CD4-positive, CD25-positive, alpha-beta regulatory T cell (primary cell): ENCODE data around the gene DOCK1. TPM values are rescaled to one million over a fixed set of nuclear protein-coding genes. Genes with fewer than 3 reads are reported as not detected.

Experiments used
- ATAC-seq, 2 donors: fragments of 150-1000 bp; cut with Tn5 transposase; one replicate each; pipeline ENCODE4 v1.10.0; 2021; ENCODE audit warnings: low read depth in 2 of 2, moderate number of reproducible peaks in 2 of 2, moderate library complexity in 1 of 2
- DNase-seq, 3 donors: peaks; one replicate each; pipeline versions ENCODE4 v3.0.0 to v3.0.0-alpha.2; 2012 to 2022; ENCODE audit warnings: mixed read lengths in 1 of 3
- H3K27ac ChIP-seq: one replicate; pipeline ENCODE4 v1.7.0; 2013; ENCODE audit warnings: mild to moderate bottlenecking, low read length; ENCODE audit not compliant: insufficient read depth, poor library complexity, severe bottlenecking
- H3K27me3 ChIP-seq: one replicate; pipeline ENCODE4 v1.7.0; 2013; ENCODE audit warnings: low read length; ENCODE audit not compliant: control insufficient read depth, insufficient read depth
- H3K36me3 ChIP-seq: one replicate; pipeline ENCODE4 v1.7.0; 2013; ENCODE audit warnings: mild to moderate bottlenecking, low read length, moderate library complexity; ENCODE audit not compliant: control insufficient read depth, insufficient read depth
- H3K4me1 ChIP-seq: 2 replicates; pipeline ENCODE4 v1.7.0; 2013; ENCODE audit warnings: mild to moderate bottlenecking, low read length; ENCODE audit not compliant: insufficient read depth, control insufficient read depth, poor library complexity, severe bottlenecking
- H3K4me3 ChIP-seq: one replicate; pipeline ENCODE4 v1.7.0; 2013; ENCODE audit warnings: low read depth, mild to moderate bottlenecking, low read length, moderate library complexity
- H3K9me3 ChIP-seq, 2 experiments: 1 replicate in 1 of 2; 2 replicates in 1 of 2; pipeline ENCODE4 v1.7.0; 2013; ENCODE audit warnings: low read length in 2 of 2, mild to moderate bottlenecking in 1 of 2, moderate library complexity in 1 of 2; ENCODE audit not compliant: control insufficient read depth in 2 of 2
- H3K27ac Mint-ChIP-seq, 3 donors: one replicate each; pipeline ENCODE4 v1.8.0; 2020 to 2022; ENCODE audit warnings: mild to moderate bottlenecking in 3 of 3, mixed read lengths in 3 of 3, moderate library complexity in 2 of 3
- H3K27me3 Mint-ChIP-seq: one replicate; pipeline ENCODE4 v1.8.0; 2022; ENCODE audit warnings: mild to moderate bottlenecking, mixed read lengths
- H3K36me3 Mint-ChIP-seq: one replicate; pipeline ENCODE4 v1.8.0; 2020; ENCODE audit warnings: mixed read lengths
- H3K4me1 Mint-ChIP-seq, 4 donors: one replicate each; pipeline ENCODE4 v1.8.0; 2020 to 2022; ENCODE audit warnings: mixed read lengths in 4 of 4, mild to moderate bottlenecking in 1 of 4
- H3K4me3 Mint-ChIP-seq, 4 donors: one replicate each; pipeline ENCODE4 v1.8.0; 2020 to 2022; ENCODE audit warnings: mild to moderate bottlenecking in 4 of 4, mixed read lengths in 4 of 4, moderate library complexity in 3 of 4
- H3K9me3 Mint-ChIP-seq, 7 donors: one replicate each; pipeline ENCODE4 v1.8.0; 2020 to 2022; ENCODE audit warnings: mixed read lengths in 7 of 7, mild to moderate bottlenecking in 3 of 7, moderate library complexity in 2 of 7
- polyA plus RNA-seq, 4 donors: library from polyadenylated mRNA; unstranded; fragments of 300-500 nt; fragmentation: Illumina TruSeq; gene quantifications; one replicate each; pipeline ENCODE4 v1.2.3, GENCODE V29; 2021
- total RNA-seq: library from RNA; stranded (reverse); gene quantifications from one replicate; pipeline ENCODE4 v1.2.3, GENCODE V29; 2022

Gene DOCK1
- total and polyA plus RNA-seq, 5 donors from 2014 or later, result 0.20 TPM; not detected in 4

DNA sequence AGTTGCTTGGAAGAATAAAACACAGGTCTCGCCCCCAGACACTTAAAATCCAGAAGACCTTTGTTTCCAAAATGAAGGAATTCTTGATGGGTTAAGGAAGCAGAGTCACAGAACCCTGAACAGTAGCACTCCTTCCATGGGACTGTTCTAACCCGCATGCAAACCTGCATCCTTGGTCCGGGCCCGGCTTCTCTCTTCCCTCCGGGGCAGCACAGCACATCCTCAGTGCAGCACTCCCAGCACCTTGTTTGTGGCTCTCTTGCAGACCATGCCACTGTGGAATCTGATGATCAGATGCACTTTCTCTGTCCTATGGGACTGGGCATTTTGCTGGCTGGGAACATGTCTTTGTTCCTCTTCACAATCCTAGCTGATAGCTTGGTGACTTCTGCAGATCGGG, 257.6 kb downstream of the DOCK1 start:
- Histone ChIP-seq H3K27ac (no peak overlapping the region), H3K36me3 (no peaks in the 10 kb centered on the region), H3K27me3 (no peaks in the 10 kb centered on the region), H3K4me1 (no peaks in the 10 kb centered on the region), H3K9me3 (no peaks in the 10 kb centered on the region), H3K4me3 (no peak overlapping the region)
- Mint-ChIP-seq H3K27ac (no peak overlapping the region), H3K4me1 (peaks cover 0 to 3% (median 0%) of the 10 kb centered on the region in 4 donors), H3K36me3 (no peaks in the 10 kb centered on the region), H3K4me3 (no peak overlapping the region), H3K9me3 (no peaks in the 10 kb centered on the region), H3K27me3 (no peaks in the 10 kb centered on the region)
- DNase-seq, result no peak
- ATAC-seq, result no peak

DNA sequence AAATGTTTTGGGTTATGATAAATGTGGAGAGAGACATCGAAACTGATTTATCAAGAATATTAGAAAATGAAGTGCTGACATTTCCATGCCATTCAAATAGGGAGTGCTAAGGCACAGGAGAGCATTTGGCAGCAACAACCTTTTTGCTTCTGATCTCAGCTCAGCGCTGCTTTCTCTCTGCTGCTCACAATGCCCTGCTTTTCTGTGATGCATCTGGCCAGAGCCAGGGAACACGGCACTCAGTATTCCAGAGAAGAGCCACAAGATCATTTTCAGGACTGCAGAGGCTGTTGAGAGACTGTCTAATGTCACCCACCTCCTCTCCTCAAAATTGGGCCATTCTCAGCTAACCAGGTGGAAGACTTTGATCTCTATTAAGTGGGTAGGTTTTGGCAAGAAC, 263.0 kb downstream of the DOCK1 start:
- no peaks in the 10 kb centered on the region for H3K9me3 ChIP-seq
- no peaks in the 10 kb centered on the region for H3K27me3 Mint-ChIP-seq
- no peaks in the 10 kb centered on the region for H3K4me1 ChIP-seq
- H3K36me3 Mint-ChIP-seq, result no peaks in the 10 kb centered on the region
- peaks cover 0 to 4% (median 0%) of the 10 kb centered on the region in 4 donors for H3K4me1 Mint-ChIP-seq
- peaks cover 0 to 4% (median 0%) of the 10 kb centered on the region in 7 donors for H3K9me3 Mint-ChIP-seq
- no peak overlapping the region for H3K27ac Mint-ChIP-seq
- ATAC-seq (no peak), DNase-seq (no peak)
- no peak overlapping the region for H3K4me3 ChIP-seq
- H3K27ac ChIP-seq, result no peak overlapping the region
- no peaks in the 10 kb centered on the region for H3K27me3 ChIP-seq
- no peak overlapping the region for H3K4me3 Mint-ChIP-seq
- no peaks in the 10 kb centered on the region for H3K36me3 ChIP-seq

DNA sequence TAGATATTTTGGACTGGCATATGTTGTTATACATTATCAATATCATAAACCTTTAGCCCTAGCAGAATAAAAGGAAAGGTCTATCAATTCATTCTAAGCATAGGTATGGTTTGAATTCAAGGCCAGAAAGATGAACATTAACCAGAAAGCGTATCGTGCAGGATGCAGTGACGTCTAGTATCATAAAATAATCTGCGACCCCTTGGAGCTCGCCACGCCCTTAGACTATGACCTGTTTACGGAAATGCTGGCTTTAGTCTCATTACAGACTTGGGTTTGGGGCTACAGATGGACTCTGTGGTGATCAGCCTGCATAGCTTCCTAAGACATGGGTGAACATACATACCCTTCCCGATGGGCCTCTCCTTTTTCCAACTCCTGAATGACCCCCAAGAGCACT, 269.6 kb downstream of the DOCK1 start:
- H3K36me3 ChIP-seq, result no peaks in the 10 kb centered on the region
- ATAC-seq, result no peak
- Mint-ChIP-seq H3K4me3 (no peak overlapping the region), H3K36me3 (no peaks in the 10 kb centered on the region), H3K27me3 (no peaks in the 10 kb centered on the region), H3K4me1 (peaks cover 0 to 2% (median 0%) of the 10 kb centered on the region in 4 donors), H3K27ac (no peak overlapping the region), H3K9me3 (peaks cover 0 to 4% (median 0%) of the 10 kb centered on the region in 7 donors)
- no peaks in the 10 kb centered on the region for H3K27me3 ChIP-seq
- H3K4me1 ChIP-seq, result no peaks in the 10 kb centered on the region
- no peak overlapping the region for H3K4me3 ChIP-seq
- no peak overlapping the region for H3K27ac ChIP-seq
- DNase-seq, result no peak
- no peaks in the 10 kb centered on the region for H3K9me3 ChIP-seq

DNA sequence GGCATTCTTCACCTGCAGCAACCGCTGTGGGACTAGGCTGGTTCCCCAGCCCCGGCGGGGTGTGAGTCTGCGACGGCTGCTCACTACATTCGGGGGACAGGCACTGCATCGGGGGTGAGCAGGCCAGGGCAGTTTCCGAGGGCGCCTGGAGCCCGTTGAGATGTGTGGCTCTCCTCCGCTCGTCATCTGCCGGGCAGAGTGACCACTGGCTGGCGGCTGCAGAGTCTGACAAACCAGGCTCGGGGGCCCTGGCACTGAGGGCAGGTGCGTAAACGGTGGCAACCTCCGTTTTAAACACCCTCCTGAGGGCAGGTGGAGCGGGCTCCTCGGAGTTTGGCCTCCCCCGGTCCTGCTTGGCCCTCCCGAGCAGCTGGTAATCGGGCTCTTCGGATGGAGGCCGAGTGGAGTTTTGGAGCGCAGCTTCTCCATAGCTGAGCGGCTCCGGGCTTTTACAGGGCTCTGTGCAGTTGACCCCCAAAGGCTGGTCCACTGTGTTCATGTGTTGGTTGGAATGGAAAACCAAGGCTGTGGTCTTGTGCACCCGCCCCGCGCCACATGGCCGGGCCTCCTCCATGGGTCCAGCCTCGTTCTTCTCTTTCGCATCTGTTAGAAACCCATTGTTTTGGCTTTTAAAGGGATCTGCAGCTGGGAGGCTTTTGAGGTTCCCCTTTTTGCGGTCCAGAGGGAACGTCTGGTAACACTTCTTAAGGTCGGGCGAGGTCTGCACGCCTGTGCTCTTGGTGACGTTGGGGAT, 270.3 kb downstream of the DOCK1 start:
- H3K4me3 Mint-ChIP-seq, result no peak overlapping the region
- H3K27ac ChIP-seq, result no peak overlapping the region
- H3K27me3 ChIP-seq, result no peaks in the 10 kb centered on the region
- no peak for ATAC-seq
- H3K27ac Mint-ChIP-seq, result no peak overlapping the region
- H3K4me3 ChIP-seq, result no peak overlapping the region
- peaks cover 0 to 4% (median 0%) of the 10 kb centered on the region in 7 donors for H3K9me3 Mint-ChIP-seq
- H3K27me3 Mint-ChIP-seq, result no peaks in the 10 kb centered on the region
- H3K36me3 ChIP-seq, result no peaks in the 10 kb centered on the region
- H3K9me3 ChIP-seq, result no peaks in the 10 kb centered on the region
- H3K4me1 Mint-ChIP-seq, result peaks cover 0 to 2% (median 0%) of the 10 kb centered on the region in 4 donors
- no peaks in the 10 kb centered on the region for H3K4me1 ChIP-seq
- no peaks in the 10 kb centered on the region for H3K36me3 Mint-ChIP-seq
- no peak for DNase-seq

DNA sequence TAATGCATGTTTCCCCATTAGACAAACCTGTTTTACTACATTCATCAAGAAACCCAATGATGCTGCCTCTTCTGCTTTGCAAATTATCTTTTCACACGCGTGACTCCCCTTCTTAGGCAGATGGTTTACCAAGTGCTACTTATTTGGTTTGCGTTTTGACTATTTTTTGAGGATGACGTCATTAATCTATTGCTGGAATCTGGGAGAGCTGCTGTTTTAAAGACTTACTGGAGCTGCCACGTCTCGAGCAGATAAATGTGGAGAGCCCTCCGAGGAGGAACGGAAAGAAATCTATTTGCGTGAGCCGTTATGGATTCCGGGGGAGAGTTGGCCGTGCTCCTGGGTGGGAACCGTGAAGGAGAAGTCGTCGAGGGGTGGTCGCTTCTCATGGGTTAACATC, 271.4 kb downstream of the DOCK1 start:
- H3K27ac ChIP-seq, result no peak overlapping the region

DNA sequence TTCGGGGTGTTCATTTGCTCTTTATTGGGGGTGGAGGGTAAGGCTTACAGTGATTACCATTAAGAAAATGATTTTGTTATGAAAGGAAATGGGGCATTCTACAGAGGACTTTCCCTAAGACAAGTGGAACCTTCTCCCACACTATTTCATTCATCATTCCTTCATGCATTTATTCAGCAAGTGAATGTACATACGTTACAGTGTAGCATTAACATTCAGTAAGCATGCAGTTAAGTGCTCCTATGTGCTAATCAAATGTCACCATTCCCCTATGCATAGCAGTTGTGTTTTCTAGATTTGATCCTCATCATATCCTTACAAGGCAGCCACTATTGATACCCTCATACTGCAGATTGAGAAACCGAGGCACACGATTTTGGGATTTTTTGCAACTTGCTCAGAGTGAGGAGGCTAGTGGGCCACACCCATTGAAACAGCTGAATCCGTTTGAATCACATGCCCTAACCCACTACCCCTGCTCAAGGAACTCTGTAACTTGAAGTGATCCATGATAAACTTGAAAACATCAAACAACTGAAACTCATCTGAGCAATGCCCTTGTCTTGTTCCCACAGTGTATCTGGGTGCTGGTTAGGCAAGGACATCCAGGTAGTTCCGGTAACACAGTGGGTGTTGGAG, 274.5 kb downstream of the DOCK1 start:
- no peak for DNase-seq
- no peaks in the 10 kb centered on the region for H3K27me3 Mint-ChIP-seq
- Histone ChIP-seq H3K4me1 (no peaks in the 10 kb centered on the region), H3K27me3 (no peaks in the 10 kb centered on the region), H3K36me3 (no peaks in the 10 kb centered on the region), H3K4me3 (no peak overlapping the region), H3K27ac (no peak overlapping the region), H3K9me3 (no peaks in the 10 kb centered on the region)
- no peaks in the 10 kb centered on the region for H3K36me3 Mint-ChIP-seq
- H3K9me3 Mint-ChIP-seq, result peaks cover 0 to 3% (median 0%) of the 10 kb centered on the region in 7 donors
- no peak for ATAC-seq
- no peak overlapping the region for H3K4me3 Mint-ChIP-seq
- H3K4me1 Mint-ChIP-seq, result no peaks in the 10 kb centered on the region
- H3K27ac Mint-ChIP-seq, result no peak overlapping the region

More for the DNA sequence above, 271.4 kb downstream of the DOCK1 start:
- Mint-ChIP-seq H3K36me3 (no peaks in the 10 kb centered on the region), H3K9me3 (peaks cover 0 to 2% (median 0%) of the 10 kb centered on the region in 7 donors), H3K4me1 (peaks cover 0 to 2% (median 0%) of the 10 kb centered on the region in 4 donors), H3K4me3 (no peak overlapping the region), H3K27ac (no peak overlapping the region), H3K27me3 (no peaks in the 10 kb centered on the region)
- H3K27me3 ChIP-seq, result no peaks in the 10 kb centered on the region
- H3K4me3 ChIP-seq, result no peak overlapping the region
- H3K4me1 ChIP-seq, result no peaks in the 10 kb centered on the region
- DNase-seq (no peak), ATAC-seq (no peak)
- H3K9me3 ChIP-seq, result no peaks in the 10 kb centered on the region
- no peaks in the 10 kb centered on the region for H3K36me3 ChIP-seq

DNA sequence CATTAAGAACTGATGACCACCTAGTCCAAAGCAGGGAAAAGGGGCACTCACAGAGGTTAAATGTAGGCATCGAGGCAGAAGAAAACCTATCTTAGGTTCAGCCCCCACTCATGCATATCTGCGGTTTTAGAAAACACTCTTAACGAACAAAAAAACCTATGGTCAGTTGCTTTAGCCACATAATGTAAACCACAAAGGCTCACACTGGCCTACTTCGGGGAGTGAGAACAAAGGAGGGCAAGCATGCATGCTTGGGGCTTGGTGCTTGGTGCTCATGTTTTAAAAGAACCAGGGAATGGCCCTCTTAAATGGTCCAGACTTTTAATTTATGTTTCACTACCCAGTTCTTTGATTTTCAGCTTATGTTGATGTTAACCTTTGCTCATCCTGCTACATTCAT, 276.9 kb downstream of the DOCK1 start:
- Histone ChIP-seq H3K27ac (no peak overlapping the region), H3K36me3 (no peaks in the 10 kb centered on the region), H3K9me3 (no peaks in the 10 kb centered on the region), H3K27me3 (no peaks in the 10 kb centered on the region), H3K4me1 (no peaks in the 10 kb centered on the region), H3K4me3 (no peak overlapping the region)
- DNase-seq, result no peak
- Mint-ChIP-seq H3K36me3 (no peaks in the 10 kb centered on the region), H3K27ac (no peak overlapping the region), H3K27me3 (no peaks in the 10 kb centered on the region), H3K9me3 (peaks cover 0 to 4% (median 0%) of the 10 kb centered on the region in 7 donors), H3K4me3 (no peak overlapping the region), H3K4me1 (no peaks in the 10 kb centered on the region)
- ATAC-seq, result no peak

DNA sequence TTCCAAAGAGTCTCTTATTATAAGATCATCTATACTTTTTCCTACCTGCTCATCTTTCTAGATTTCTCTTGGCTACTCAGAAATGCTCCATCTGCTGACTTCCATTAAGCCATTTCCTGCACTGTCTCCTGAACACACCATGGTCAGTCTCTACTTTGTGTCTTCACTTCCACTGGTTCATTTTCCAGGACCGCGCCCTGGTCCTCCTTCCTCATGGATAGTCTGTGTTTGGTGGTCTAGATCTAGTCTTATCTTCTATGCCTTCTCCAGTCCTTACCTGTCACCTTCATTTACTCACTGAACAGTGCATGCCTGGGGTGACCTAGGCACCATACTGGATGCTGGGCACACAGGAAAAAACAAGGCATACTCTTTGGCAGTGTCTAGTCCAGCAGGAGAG, 279.4 kb downstream of the DOCK1 start:
- H3K27me3 Mint-ChIP-seq, result no peaks in the 10 kb centered on the region
- DNase-seq (no peak), ATAC-seq (no peak)
- peaks cover 0 to 4% (median 0%) of the 10 kb centered on the region in 7 donors for H3K9me3 Mint-ChIP-seq
- no peaks in the 10 kb centered on the region for H3K4me1 Mint-ChIP-seq
- H3K27ac ChIP-seq, result no peak overlapping the region
- no peak overlapping the region for H3K4me3 Mint-ChIP-seq
- no peaks in the 10 kb centered on the region for H3K4me1 ChIP-seq
- H3K27me3 ChIP-seq, result no peaks in the 10 kb centered on the region
- no peak overlapping the region for H3K4me3 ChIP-seq
- no peak overlapping the region for H3K27ac Mint-ChIP-seq
- no peaks in the 10 kb centered on the region for H3K36me3 Mint-ChIP-seq
- H3K9me3 ChIP-seq, result no peaks in the 10 kb centered on the region
- H3K36me3 ChIP-seq, result no peaks in the 10 kb centered on the region
